Spinal cord (tissue), 10 donors: ENCODE results near the gene TYR. TPM values are rescaled to one million over a fixed set of nuclear protein-coding genes. Genes with fewer than 3 reads are reported as not detected.
"Not testable (repeated sequence)": the region's sequence is repeated elsewhere in the genome, so short reads cannot be mapped to it uniquely, and the experiment has no call there.

Experiments
- DNase-seq, 6 donors: peaks; one replicate each; pipeline versions ENCODE4 v3.0.0 to v3.0.0-alpha.2; 2013 to 2015; ENCODE audit warnings: low spot score in 6 of 6, low read depth in 4 of 6
- H3K27ac ChIP-seq: one replicate; pipeline ENCODE4 v1.5.1; 2013; ENCODE audit warnings: low read depth, low read length, control low read depth
- H3K27me3 ChIP-seq: one replicate; pipeline ENCODE4 v1.6.1; 2013; ENCODE audit warnings: low read length; ENCODE audit not compliant: control insufficient read depth, insufficient read depth
- H3K36me3 ChIP-seq: one replicate; pipeline ENCODE4 v1.6.1; 2013; ENCODE audit warnings: low read length; ENCODE audit not compliant: control insufficient read depth, insufficient read depth
- H3K4me1 ChIP-seq: one replicate; pipeline ENCODE4 v1.6.1; 2013; ENCODE audit warnings: low read length; ENCODE audit not compliant: control insufficient read depth, insufficient read depth
- H3K4me3 ChIP-seq: one replicate; pipeline ENCODE4 v1.5.1; 2013; ENCODE audit warnings: low read depth, low read length, control low read depth
- H3K9me3 ChIP-seq: one replicate; pipeline ENCODE4 v1.6.1; 2013; ENCODE audit warnings: low read length; ENCODE audit not compliant: control insufficient read depth, insufficient read depth
- WGBS: methylation state at CpG from one replicate; pipeline ENCODE4 v1.1.5; 2013; ENCODE audit warnings: missing lambda C conversion rate; ENCODE audit not compliant: insufficient coverage; 5-methylcytosine and 5-hydroxymethylcytosine counted together
- polyA plus RNA-seq, 2 donors: library from polyadenylated mRNA; unstranded; fragments of 120-200 nt; gene quantifications; one replicate each; pipeline ENCODE4 v1.2.1, GENCODE V29; 2013; ENCODE audit not compliant: insufficient read length in 2 of 2
- total RNA-seq, 2 donors: library from RNA; depleted of rRNA in 1 of 2; stranded (reverse); fragments of 120-200 nt in 1 of 2; fragments of >200 nt in 1 of 2; gene quantifications; one replicate each; pipeline versions ENCODE4 v1.2.3 to v1.2.4, GENCODE V29; 2013 to 2014
- donor health status: healthy.

Gene TYR
- total and polyA plus RNA-seq, 4 donors = 0.20 to 0.61 TPM; not detected in 2

DNA sequence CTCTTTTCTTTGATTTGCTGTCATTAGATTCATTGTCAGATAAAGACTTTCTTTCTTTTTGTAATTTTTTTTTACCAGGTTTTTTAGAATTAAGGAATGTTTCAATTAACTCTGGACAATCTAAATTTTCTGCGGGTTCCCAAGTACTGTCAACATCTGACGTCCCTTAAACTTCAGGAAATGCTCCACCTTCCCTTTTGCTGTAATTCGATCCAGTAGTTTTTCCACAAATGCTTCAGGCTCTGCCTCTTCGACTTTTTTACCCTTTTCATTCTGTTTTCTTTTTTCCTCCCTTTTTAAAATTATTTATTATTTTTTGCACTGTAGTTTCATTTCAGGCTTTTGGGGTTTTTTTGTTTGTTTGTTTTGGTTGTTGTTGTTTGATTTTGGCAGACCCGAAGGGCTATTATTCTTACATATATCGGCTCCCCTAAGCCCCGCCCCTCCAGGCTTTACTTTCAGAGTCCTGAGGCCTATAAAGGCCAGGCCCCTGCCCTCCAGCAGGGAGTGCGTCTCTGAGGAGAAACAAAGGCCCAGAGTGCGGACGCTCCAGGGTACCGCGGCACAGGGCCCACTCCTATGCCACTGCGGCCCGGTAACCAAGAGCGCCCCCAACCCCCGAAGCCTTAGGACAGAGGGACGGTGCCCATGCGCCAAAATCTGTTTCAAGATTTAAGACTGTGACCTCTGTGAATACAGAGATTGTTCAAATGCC lies 116.4 kb downstream of the TYR start:
- Histone ChIP-seq H3K9me3 (no peaks in the 10 kb centered on the region), H3K4me1 (peaks cover 4% of the 10 kb centered on the region), H3K36me3 (no peaks in the 10 kb centered on the region), H3K4me3 (peak overlapping the region; percentile 22), H3K27me3 (no peaks in the 10 kb centered on the region), H3K27ac (no peak overlapping the region)
- 15% methylated on average over 12 of the region's 18 CpGs for WGBS
- peak in 1 of 6 donors; percentile 16 for DNase-seq

DNA sequence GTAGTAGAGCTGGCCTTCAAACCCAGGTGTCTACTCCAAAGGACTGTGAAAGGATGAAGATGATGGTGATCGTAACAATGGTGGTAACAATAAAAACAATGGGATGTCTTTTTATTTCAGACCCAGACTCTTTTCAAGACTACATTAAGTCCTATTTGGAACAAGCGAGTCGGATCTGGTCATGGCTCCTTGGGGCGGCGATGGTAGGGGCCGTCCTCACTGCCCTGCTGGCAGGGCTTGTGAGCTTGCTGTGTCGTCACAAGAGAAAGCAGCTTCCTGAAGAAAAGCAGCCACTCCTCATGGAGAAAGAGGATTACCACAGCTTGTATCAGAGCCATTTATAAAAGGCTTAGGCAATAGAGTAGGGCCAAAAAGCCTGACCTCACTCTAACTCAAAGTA lies 117.3 kb downstream of the TYR start:
- not testable (repeated sequence) for H3K27me3 ChIP-seq, DNase-seq, H3K4me1 ChIP-seq, H3K4me3 ChIP-seq, H3K27ac ChIP-seq, H3K9me3 ChIP-seq, H3K36me3 ChIP-seq
- WGBS = no CpG with 5 or more reads among the region's 7 CpGs

DNA sequence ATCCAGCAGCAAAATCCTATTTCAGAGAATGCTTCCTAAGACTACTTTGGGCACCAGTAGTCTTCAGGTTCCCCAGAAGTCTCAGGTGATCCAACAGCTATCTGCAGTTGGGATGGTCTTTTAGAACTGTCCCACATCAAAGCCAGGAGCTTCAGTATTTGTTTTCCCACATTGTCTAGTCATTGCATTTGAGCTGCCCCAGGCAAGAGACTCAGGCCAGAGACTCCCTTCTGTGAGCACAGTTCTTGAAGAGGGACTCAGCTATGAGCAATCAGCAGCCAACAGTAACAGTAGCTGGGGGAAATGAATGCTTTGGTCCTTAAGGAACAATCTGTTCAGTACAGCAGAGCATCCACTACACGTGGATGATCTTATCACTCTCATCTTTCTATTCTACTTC lies 125.4 kb downstream of the TYR start:
- not testable (repeated sequence) for H3K27ac ChIP-seq, H3K36me3 ChIP-seq, DNase-seq, H3K27me3 ChIP-seq, H3K4me3 ChIP-seq, H3K9me3 ChIP-seq, H3K4me1 ChIP-seq
- WGBS = no CpG with 5 or more reads among the region's 1 CpG

GRCh38 chr11:89308272-89308671 lies 130.6 kb downstream of the TYR start:
- not testable (repeated sequence) for H3K27me3 ChIP-seq, H3K27ac ChIP-seq, H3K36me3 ChIP-seq, H3K9me3 ChIP-seq, H3K4me3 ChIP-seq, DNase-seq, H3K4me1 ChIP-seq
- WGBS = 100% methylated on average over 1 of the region's 1 CpG

GRCh38 chr11:89309321-89309985 lies 131.8 kb downstream of the TYR start:
- H3K9me3 ChIP-seq, H3K36me3 ChIP-seq, H3K4me1 ChIP-seq, DNase-seq, H3K27me3 ChIP-seq, H3K27ac ChIP-seq, H3K4me3 ChIP-seq: not testable (repeated sequence)
- WGBS = no CpG with 5 or more reads among the region's 3 CpGs

DNA sequence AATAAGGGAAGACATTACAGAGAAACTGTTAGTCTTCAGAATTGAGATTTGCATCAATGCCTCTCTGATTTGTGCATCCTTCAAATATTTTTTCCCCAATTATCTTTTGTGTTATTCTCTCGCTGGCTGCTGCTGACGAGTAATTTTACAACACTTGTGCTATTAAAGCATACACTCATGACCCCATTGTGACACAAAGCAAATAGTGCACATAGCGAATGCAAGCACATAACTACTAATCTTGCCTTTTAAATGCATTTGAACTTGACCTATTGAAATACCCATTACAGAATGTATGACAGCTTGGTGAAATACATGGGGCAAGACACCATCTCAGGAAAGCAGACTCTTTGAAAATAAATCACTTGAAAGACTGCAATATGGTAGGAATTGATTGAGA lies 132.9 kb downstream of the TYR start:
- H3K9me3 ChIP-seq, H3K36me3 ChIP-seq, H3K4me3 ChIP-seq, H3K4me1 ChIP-seq, H3K27ac ChIP-seq, H3K27me3 ChIP-seq: not testable (repeated sequence)
- DNase-seq = peak in 1 of 6 donors; percentile 53
- 100% methylated on average over 1 of the region's 3 CpGs for WGBS

DNA sequence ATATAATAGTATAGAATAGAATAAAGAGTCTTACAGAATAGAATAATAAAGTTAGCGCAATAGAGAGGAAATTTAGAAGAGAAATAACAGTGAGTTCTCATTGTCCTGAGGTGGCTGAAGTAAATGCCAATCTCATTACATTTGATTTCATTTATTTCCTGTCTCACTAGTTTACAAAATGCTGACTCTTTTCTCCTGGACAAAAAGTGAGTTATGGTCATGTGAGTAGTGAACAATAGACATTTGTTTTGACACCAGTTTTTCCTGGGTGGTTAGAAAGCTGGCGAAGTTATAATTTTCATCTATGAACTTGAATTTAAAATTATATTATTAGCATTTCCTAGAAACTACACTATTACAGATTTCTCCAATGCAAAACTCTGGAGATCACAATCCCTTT lies 143.7 kb downstream of the TYR start:
- H3K4me1 ChIP-seq = no peaks in the 10 kb centered on the region
- no peak for DNase-seq
- no peak overlapping the region for H3K4me3 ChIP-seq
- no peak overlapping the region for H3K27ac ChIP-seq
- H3K9me3 ChIP-seq = no peaks in the 10 kb centered on the region
- no CpG with 5 or more reads among the region's 2 CpGs for WGBS
- H3K36me3 ChIP-seq = no peaks in the 10 kb centered on the region
- H3K27me3 ChIP-seq = no peaks in the 10 kb centered on the region

- no peaks in the 10 kb centered on the region for H3K4me1 ChIP-seq
- no peak overlapping the region for H3K4me3 ChIP-seq
- no peaks in the 10 kb centered on the region for H3K9me3 ChIP-seq
- no peaks in the 10 kb centered on the region for H3K27me3 ChIP-seq
- no peak for DNase-seq
- H3K27ac ChIP-seq = no peak overlapping the region
- 74% methylated on average over 3 of the region's 5 CpGs for WGBS
- H3K36me3 ChIP-seq = no peaks in the 10 kb centered on the region
Observed at GRCh38 chr11:89327885-89328284, 150.2 kb downstream of the TYR start.

GRCh38 chr11:89331940-89332339 lies 154.3 kb downstream of the TYR start:
- WGBS = no CpG with 5 or more reads among the region's 4 CpGs
- not testable (repeated sequence) for H3K9me3 ChIP-seq, H3K36me3 ChIP-seq, H3K27ac ChIP-seq, H3K27me3 ChIP-seq, H3K4me1 ChIP-seq, H3K4me3 ChIP-seq, DNase-seq

- WGBS = no CpG with 5 or more reads among the region's 1 CpG
- H3K27ac ChIP-seq, H3K4me3 ChIP-seq, H3K9me3 ChIP-seq, H3K27me3 ChIP-seq, H3K4me1 ChIP-seq, H3K36me3 ChIP-seq: not testable (repeated sequence)
- peak in 2 of 6 donors; percentile 29 to 64 for DNase-seq
Observed at GRCh38 chr11:89333704-89334103, 156.0 kb downstream of the TYR start.
